ENCODE measurements around the gene NOTCH4.

NOTCH4 gene

DNA sequence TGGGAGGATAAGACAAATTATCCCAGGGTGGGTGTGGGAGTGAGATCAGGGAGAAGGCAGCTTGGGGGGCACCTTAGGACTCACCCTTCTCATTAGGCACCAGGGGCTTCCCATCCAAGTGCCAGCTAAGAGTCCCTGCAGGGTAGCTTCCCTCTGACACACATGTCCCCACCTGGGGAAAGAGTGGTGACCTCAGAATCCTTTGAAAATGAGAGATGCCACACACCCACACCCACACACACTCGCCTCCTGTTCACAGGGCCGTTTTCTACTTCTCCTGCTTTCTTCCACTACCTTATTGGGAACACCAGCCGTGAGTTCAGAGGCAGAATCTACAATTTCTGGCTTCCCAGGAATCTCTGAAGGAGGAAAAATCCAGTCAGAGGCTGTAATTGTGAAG lies 40.8 kb downstream of the NOTCH4 start:
- DNase-seq (ENCODE audit: low read depth in 2 of 3, low spot score in 1 of 3) = no peak

DNA sequence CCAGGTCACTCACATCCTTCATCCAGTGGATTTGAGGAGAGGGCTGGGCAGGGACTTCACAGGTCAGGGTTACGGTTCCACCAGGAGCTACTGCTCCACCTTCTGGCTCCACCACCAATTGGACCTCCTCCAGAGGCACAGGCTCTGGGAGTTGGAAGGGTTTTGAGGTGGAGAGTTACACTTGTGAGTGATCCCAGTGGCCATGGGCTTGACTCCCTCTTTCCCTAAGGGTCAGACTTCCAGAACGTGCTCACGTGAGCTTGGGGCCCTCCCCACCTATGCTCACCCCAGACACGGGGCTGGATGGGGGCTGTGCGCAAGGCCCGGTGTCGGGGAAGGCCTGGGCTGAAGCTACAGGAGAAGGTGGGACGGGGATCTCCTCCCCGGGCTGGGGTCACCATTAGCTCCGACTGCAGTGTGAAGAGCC lies 41.3 kb downstream of the NOTCH4 start:
- no peak for DNase-seq (ENCODE audit: low read depth in 2 of 3, low spot score in 1 of 3)

DNA sequence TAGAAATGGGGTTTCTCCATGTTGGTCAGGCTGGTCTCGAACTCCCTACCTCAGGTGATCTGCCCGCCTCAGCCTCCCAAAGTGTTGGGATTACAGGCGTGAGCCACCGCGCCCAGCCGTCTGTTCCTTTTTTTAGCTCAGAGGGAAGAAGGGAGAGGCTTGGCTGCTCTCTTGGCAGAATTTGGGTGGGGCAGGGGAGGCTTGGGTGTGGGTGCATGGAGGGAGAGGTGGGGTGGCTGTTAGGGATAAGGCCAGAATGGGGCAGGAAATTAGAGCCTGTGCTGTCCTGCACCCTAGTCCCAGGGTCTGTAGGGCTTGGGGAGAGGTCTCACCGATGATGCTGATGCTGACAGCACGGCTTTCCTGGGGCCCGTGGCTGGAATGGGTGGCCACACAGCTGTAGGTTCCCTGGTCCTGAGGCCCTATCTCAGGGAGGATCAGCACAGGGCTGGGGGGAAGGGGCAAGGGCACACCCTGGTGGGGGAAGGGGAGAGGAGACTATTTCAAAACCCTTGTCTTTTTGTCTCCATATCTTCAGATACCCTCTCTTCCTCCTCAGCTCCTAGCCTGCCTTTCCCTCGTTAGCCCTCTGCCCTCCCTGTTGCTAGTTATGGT lies 41.8 kb downstream of the NOTCH4 start:
- DNase-seq (ENCODE audit: low read depth in 2 of 3, low spot score in 1 of 3) = no peak

DNA sequence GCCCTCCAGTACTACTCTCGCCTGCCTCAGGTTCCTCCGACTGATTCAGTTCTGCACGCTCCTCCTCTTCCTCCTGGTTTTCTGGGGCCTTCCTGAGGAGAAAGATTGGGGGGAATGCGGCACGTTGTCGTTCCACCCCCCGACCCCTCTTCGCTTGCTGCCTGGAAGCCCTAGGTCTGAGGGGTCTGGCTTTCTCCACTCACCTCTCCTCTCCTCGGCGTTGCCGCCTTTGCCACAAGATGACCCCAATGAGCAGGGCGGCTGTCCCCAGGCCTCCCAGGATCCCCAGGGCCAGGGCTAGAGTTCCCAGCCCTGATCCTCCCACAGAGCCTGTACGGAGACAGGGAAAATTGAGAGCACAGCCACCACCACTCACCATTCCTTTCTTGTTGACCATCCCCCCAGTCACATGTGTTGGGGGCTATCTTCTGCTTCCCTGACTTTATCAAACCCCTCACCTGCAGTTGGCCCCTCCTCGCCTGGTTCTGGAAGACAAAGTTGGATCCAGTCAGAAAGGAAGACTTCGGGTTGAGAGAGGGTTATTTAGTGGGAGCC lies 42.6 kb downstream of the NOTCH4 start:
- no peak for DNase-seq (ENCODE audit: low read depth in 2 of 3, low spot score in 1 of 3)

DNA sequence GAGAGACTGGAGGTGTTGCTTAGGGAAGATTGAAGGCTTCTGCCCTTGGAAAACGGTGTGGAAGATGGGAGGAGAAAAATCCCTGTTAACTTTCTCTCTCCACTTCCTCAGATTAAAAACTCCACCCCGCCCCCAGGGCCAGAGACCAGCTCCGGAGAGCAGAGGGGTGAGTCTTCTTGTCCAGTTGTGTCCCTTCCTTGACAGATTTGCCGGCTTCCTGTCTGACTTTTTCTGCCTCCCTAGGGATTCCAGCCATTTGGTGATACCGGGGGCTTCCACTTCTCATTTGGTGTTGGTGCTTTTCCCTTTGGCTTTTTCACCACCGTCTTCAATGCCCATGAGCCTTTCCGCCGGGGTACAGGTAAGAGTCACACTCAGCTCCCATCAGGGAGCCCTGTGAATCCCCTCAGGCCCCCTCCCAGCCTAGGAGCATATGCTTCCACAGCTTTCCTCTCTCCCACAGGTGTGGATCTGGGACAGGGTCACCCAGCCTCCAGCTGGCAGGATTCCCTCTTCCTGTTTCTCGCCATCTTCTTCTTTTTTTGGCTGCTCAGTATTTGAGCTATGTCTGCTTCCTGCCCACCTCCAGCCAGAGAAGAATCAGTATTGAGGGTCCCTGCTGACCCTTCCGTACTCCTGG lies 44.0 kb downstream of the NOTCH4 start:
- DNase-seq (ENCODE audit: low read depth in 2 of 3, low spot score in 1 of 3) = no peak

DNA sequence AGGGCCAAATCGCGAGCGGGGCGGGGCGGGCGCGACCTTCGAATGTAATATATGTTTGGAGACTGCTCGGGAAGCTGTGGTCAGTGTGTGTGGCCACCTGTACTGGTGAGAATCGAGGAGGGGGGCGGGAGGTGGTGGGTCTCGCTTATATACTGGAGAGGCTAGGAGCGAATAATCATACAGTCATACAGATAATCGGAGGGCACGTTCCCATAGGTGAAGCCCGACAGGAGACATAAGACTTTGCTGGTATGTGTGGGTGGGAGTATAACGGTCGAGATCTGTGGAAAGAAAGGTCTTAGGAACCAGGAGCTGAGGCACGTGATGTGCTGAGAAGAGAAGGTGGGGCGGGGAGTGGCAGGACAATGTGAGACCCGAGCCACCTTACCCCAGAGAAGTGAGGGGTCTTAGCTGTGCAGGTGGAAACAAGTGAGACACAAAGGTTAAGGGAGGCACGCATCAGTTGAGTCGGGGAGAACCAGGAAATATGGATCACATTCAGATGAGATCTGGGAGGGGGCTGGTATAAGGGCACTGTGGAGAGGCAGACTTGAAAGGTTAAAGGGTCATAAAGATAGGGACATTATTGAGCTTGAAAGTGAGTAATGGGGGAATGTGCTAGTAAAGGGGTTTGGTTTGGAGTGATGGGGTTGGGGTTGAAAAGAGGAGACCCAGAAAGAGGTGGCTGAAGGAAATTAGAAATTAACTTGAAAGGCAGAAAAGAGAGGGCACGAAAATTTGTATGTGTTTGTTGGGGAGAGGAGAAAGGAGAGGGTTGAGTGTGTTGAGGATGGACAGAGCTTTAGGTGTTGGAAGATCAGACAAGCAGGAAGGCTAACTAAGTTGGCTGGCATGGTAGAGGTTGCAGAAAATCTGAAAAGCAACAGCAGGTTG lies 45.1 kb downstream of the NOTCH4 start:
- DNase-seq (ENCODE audit: low read depth in 2 of 3, low spot score in 1 of 3) = no peak

DNA sequence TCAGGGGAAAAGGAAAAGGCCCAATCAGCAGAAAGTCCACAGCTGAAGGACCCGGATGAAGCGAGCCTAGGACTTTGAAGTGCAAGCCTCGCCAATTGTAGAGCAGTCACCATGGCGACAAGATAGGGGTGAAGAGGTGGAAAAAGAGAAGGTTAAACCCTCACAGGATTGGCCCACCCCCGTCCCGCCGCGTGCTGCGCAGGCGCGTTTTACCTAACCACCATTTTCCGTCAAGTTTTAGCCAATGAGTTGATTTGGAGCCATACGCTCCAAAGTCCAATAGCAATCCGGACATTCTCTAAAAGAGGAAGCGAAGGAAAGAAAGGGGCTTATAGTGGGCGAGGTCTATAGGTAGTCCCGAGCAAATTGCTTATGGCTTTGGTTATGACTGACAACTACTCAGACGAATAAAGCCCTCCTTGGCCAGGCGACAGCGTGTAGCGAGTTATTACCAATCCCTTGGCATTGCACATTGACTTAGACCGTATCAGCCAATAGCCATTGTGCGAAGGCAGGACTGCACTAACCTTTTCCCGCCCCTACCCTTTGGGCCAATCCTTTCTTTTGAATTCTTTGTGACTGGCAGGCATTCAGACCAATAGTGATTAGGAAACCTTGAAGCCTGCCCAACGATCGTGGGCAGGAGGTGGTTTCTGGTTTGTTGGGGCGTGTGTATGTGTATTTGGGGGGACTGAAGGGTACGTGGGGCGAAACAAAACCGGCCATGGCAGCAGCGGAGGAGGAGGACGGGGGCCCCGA lies 45.9 kb downstream of the NOTCH4 start, which contains the start of gene RNF5:
TSS of gene RNF5 (plus strand) at position 618 of the 759 bp plus-strand sequence. CDS start at position 725, 107 bp downstream.
- DNase-seq (ENCODE audit: low read depth in 2 of 3, low spot score in 1 of 3) = peak; percentile 87 to 95 (median 90)

DNA sequence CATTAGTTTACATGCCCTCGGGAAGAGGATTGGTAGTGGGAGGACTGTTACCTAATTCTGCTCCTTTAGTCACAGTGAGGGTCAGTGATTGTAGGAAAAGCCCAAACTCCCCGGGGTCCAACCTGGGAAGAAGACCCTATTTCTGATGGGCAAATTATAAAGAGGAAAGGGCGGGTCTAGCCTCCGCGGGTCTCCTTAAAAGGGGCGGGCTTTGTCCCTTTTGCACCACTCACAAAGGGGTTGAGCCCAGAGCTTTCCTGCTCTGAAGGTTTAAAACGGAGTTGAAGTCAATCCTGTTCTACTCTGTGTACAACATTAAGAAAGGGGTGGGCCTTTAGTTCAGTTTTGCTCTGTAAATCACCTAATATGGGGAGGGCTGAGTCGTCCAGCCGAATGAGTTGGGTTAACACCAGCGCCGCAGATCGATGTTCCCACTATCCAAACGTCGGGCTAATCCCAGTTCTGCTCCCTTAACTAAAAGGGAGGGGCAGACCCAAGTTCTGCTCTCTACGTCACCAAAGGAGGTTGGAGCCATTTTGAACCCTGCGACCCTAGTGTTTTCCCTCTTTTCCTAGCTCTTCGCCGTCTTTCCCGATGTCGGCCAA lies 46.6 kb downstream of the NOTCH4 start:
- no peak for DNase-seq (ENCODE audit: low read depth in 2 of 3, low spot score in 1 of 3)

DNA sequence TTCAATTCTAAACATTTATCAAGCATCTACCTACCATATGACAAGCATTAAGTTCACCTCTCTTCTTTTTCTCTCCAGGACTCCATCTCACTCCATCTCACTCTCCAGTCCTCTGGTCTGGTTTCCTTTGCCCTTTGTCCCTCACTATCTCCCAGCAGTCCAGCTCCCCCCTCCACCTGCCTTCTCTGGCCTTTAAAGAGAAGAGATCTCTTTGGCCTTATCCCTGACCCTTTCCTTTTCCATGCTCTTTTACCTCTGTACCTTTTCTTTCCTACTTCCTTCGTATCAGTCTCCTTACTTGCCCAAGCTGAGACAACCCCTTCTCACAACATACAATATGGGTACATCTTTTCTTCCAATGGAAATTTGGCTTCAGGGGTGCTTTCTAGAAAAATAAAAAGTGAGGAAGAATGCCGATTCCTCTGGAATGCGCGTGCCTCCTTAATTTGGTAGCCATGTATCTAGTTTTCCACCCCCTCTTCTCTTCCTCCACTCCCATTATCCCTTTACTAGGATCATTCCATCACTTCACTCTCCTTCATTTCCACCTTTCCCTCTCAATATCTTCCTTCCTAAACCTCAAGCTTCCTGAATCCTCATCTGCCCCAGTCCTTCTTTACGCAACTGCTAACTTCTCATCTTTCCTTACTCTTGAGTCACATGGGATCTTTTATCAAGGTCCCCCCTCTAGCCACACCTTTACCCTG lies 47.2 kb downstream of the NOTCH4 start:
- no peak for DNase-seq (ENCODE audit: low read depth in 2 of 3, low spot score in 1 of 3)

DNA sequence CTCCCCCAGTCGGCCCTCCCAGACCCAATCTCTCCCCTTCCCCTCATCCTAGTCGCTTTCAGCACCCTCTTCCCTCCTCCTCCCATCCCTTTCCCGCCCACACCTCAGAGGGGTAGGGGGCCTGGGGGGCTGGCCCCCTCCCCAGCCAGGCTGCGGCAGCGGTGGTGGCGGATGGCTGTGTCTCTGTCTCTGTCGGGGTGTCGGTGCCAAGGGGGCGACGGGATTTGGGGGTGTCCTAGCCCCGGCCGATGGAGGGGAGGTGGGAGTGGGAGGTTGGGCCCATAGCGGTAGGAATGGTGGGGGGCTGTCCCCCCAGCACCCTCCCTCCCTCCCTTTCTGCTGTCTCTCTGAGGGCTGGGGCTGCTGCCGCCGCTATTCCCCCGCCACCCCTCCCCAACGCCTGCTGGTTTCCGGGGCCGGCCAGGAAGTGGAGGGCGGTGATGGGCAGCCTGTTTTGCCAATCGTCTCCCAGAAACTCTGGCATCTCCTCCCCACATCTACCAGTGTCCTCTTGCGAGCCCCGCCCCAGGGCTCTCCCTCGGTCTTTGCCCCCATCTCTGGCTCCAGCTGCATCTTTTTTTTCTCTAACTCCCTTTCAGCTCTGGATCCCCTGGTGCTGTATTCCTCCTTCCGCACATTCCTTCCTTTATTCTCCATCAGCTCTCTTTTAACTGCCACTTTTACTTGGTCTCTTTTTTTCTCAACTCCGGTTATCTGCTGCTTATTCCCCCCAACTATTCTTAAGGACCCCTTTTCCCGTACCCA lies 48.0 kb downstream of the NOTCH4 start, which contains the start of gene AGPAT1:
TSS of gene AGPAT1 (minus strand) at position 374 of the 765 bp plus-strand sequence. CDS start 4,588 bp downstream, outside the sequence.
- peak; percentile 95 to 97 (median 96) for DNase-seq (ENCODE audit: low read depth in 2 of 3, low spot score in 1 of 3)

DNA sequence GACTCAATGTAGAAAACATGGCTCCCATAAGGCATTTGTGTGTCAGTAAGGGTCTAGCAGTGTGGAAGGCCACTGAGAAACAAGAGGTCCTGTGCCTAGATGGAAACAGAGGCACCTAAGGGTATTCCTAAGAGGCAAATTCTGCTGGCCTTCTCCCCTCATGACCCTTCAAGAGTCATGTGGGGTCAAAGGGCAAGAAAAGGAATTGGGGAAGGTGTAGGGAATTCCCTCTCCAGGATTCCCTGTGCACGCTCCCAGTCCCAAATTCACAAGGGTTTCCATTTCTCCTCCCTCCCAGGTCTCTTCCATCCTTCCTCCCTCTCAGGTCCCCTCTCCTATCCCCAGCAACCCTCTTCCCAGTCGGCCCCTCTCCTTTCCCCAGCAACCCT lies 48.6 kb downstream of the NOTCH4 start:
- DNase-seq (ENCODE audit: low read depth in 2 of 3, low spot score in 1 of 3) = no peak

DNA sequence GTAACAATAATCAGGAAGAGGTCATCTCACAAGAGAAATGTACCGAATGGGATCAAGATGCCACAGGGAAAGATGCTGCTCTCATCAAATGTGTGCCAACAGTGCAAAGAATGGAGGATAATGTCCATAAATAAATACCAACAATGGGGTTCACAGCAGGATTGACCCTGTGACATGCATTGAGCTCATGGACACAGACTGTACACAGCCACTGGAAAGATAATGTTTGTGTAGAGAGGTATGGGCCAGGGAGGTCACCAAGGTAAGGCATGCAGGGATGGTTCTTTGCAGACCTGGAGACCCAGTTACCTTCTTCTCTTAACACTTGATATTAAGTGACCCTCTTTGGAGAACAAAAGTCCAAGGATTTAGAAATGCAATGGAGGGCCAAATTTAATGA lies 49.5 kb downstream of the NOTCH4 start:
- no peak for DNase-seq (ENCODE audit: low read depth in 2 of 3, low spot score in 1 of 3)

DNA sequence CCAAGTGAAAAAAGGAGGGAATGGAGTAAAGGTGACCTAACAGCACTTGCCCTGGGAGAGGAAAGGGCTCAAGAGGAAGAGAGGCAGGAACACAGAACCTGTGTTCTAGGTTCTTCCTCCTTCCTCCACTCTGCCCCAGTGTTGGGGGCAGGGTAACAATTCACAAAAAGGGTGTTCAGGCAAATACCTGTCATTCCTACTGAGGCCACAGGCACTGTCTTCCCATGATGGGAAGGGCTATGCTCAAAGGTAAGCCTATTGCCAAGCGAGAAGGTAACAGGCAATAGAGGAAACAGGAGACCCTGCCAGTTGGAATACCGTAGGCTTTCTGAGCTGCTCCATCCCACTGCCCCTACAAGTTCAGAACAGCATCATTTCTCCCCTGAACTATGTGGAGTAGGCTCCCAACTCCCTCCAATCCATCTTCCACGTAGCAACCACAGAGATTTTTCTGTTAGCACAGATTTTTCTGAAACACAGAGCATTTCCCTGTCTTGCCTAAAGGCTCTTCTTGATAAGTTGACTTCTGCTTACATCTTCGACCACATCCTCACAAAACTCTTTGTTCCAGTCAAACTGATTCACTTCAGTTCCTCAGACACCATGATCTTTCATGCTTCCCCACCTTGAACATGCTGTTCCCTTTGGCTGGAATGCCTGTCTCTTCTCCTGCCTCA lies 50.7 kb downstream of the NOTCH4 start:
- DNase-seq (ENCODE audit: low read depth in 2 of 3, low spot score in 1 of 3) = no peak

DNA sequence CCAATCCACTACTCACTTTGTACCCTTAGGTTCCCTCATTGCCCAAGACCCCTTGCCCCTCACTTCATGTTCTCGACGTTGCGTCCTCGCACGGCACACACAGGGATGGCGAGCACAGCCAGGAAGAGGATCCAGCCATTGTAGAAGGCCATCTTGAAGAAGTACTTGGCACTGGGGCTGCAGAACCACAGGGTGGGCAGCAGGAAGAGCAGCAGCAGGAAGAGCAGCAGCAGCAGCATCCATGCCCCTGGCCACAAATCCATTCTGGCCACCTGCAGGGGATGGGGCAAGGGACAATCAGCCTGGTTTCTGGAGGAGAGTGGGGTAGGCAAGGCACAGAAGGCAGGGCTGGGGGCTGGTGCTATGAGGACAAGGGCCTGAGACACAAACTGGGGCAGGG lies 52.6 kb downstream of the NOTCH4 start:
- no peak for DNase-seq (ENCODE audit: low read depth in 2 of 3, low spot score in 1 of 3)

DNA sequence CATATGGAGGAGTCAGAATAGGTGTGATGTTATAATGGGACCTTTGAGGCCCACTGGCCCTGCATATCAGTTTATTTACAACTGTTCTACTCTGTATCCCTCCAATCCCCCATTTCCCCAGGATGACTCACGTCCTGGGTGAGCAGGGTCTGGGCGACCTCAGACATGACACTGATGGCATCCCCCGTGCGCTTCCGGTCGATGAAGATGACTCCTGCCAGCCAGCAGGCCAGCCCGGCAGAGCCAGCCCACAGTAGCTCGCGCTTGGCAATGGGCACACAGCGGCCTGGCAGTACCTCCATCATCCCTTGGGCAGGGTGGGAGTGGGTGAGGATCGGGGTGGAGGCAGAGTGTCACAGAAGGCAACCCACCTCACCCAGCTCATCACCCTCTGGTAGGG lies 53.6 kb downstream of the NOTCH4 start:
- no peak for DNase-seq (ENCODE audit: low read depth in 2 of 3, low spot score in 1 of 3)

DNA sequence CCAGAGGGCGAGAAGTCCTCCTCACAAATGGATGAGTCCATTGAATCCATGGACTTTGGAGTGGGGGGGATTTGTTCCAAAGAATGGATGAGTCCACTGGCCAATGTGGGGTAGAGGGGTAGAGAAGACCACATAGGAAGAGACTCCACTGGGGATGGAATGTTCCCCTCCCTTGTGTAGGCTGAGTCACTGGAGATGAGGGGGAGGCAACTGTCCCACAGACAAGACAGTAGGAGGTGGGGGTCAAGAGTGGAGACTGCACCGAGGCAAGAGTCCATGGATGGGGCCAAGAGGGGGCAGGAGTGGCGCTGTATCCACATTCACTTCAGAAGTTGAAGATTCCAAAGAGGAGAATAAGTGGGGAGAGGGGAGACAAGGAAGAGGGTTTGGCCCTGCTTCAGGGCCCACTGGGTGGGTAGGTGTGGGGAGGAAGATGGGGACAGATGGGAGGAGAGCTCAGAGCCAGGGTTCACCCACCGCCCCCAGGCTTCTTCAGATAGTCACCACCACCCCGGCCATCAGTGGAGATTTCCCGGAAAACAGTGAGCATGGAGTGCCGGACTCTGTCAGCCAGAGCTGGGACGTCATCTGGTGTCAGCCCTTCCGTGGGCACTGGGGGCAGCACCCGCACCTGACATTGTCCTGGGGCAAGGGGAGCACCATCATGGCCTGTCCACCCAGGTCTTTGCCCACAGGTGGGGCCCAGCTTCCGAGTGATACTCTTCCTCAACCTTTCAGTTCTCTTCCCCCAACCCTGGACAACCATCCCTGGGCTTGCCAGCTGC lies 54.9 kb downstream of the NOTCH4 start:
- DNase-seq (ENCODE audit: low read depth in 2 of 3, low spot score in 1 of 3) = no peak

DNA sequence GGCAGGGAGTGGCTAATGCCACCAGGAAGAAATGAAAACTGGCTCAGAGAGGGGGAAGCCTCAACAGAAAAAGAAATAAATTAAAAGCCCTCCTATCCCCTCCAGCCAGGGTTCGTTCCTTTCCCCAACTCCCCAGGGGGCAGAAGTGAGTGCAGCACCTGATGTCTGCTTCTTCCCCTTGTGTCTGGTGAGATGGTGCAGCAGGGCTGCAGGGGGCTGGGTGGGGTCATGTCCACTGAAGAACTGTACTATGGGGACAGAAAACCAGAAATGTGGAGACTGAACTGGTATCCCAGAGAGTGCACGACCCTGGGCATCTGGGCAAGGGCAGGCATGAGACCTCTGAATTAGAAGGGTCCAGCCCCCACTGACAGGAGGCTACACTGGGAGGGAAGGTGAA lies 55.5 kb downstream of the NOTCH4 start:
- no peak for DNase-seq (ENCODE audit: low read depth in 2 of 3, low spot score in 1 of 3)
